ENCODE measurements around the gene XPNPEP1.

Gene XPNPEP1

GRCh38 chr10:109912335-109913281 is 10.7 kb downstream of the XPNPEP1 start:
- H3K9me3 ChIP-seq (ENCODE audit: insufficient read depth, low read length): no peaks in the 10 kb centered on the region
- no peak for DNase-seq (ENCODE audit: low read depth, low spot score)
- H3K9ac ChIP-seq (ENCODE audit: insufficient read length, low read depth): no peak overlapping the region
- TF ChIP-seq ZNF274 (IDR thresholded peaks at IDR 0.05; ENCODE audit: low read depth, low read length): no peak
- no peak for TF ChIP-seq YY1 (IDR thresholded peaks at IDR 0.05; ENCODE audit: insufficient read depth, insufficient read length)
- no peak for TF ChIP-seq SUZ12 (IDR thresholded peaks at IDR 0.05; ENCODE audit: extremely low read depth, insufficient read depth, insufficient read length)
- H3K4me1 ChIP-seq (ENCODE audit: insufficient read depth, insufficient read length): no peaks in the 10 kb centered on the region
- no peak overlapping the region for H3K4me3 ChIP-seq (ENCODE audit: insufficient read length, low read depth)
- H3K27me3 ChIP-seq (ENCODE audit: insufficient read depth, insufficient read length): no peaks in the 10 kb centered on the region
- peaks cover 15% of the 10 kb centered on the region for H3K36me3 ChIP-seq (ENCODE audit: insufficient read depth, insufficient read length, low read length)

GRCh38 chr10:109911903-109912302 is 11.4 kb downstream of the XPNPEP1 start:
- Histone ChIP-seq H3K4me3 (ENCODE audit: insufficient read length, low read depth) (no peak overlapping the region), H3K9me3 (ENCODE audit: insufficient read depth, low read length) (no peaks in the 10 kb centered on the region), H3K36me3 (ENCODE audit: insufficient read depth, insufficient read length, low read length) (peaks cover 22% of the 10 kb centered on the region), H3K27me3 (ENCODE audit: insufficient read depth, insufficient read length) (no peaks in the 10 kb centered on the region), H3K4me1 (ENCODE audit: insufficient read depth, insufficient read length) (no peaks in the 10 kb centered on the region), H3K9ac (ENCODE audit: insufficient read length, low read depth) (no peak overlapping the region)
- no peak for TF ChIP-seq ZNF274 (IDR thresholded peaks at IDR 0.05; ENCODE audit: low read depth, low read length)
- TF ChIP-seq SUZ12 (IDR thresholded peaks at IDR 0.05; ENCODE audit: extremely low read depth, insufficient read depth, insufficient read length): no peak
- TF ChIP-seq YY1 (IDR thresholded peaks at IDR 0.05; ENCODE audit: insufficient read depth, insufficient read length): no peak
- DNase-seq (ENCODE audit: low read depth, low spot score): no peak

GRCh38 chr10:109906316-109906715 is 17.0 kb downstream of the XPNPEP1 start:
- H3K36me3 ChIP-seq (ENCODE audit: insufficient read depth, insufficient read length, low read length): peaks cover 27% of the 10 kb centered on the region
- H3K9ac ChIP-seq (ENCODE audit: insufficient read length, low read depth): no peak overlapping the region
- H3K4me1 ChIP-seq (ENCODE audit: insufficient read depth, insufficient read length): no peaks in the 10 kb centered on the region
- TF ChIP-seq ZNF274 (IDR thresholded peaks at IDR 0.05; ENCODE audit: low read depth, low read length): no peak
- TF ChIP-seq SUZ12 (IDR thresholded peaks at IDR 0.05; ENCODE audit: extremely low read depth, insufficient read depth, insufficient read length): no peak
- TF ChIP-seq YY1 (IDR thresholded peaks at IDR 0.05; ENCODE audit: insufficient read depth, insufficient read length): no peak
- no peaks in the 10 kb centered on the region for H3K9me3 ChIP-seq (ENCODE audit: insufficient read depth, low read length)
- no peak for DNase-seq (ENCODE audit: low read depth, low spot score)
- no peak overlapping the region for H3K4me3 ChIP-seq (ENCODE audit: insufficient read length, low read depth)
- H3K27me3 ChIP-seq (ENCODE audit: insufficient read depth, insufficient read length): no peaks in the 10 kb centered on the region

GRCh38 chr10:109904397-109904796 is 18.9 kb downstream of the XPNPEP1 start:
- no peak for TF ChIP-seq YY1 (IDR thresholded peaks at IDR 0.05; ENCODE audit: insufficient read depth, insufficient read length)
- no peak overlapping the region for H3K9ac ChIP-seq (ENCODE audit: insufficient read length, low read depth)
- H3K4me1 ChIP-seq (ENCODE audit: insufficient read depth, insufficient read length): no peaks in the 10 kb centered on the region
- no peak overlapping the region for H3K4me3 ChIP-seq (ENCODE audit: insufficient read length, low read depth)
- no peaks in the 10 kb centered on the region for H3K9me3 ChIP-seq (ENCODE audit: insufficient read depth, low read length)
- no peak for DNase-seq (ENCODE audit: low read depth, low spot score)
- peaks cover 32% of the 10 kb centered on the region for H3K36me3 ChIP-seq (ENCODE audit: insufficient read depth, insufficient read length, low read length)
- no peaks in the 10 kb centered on the region for H3K27me3 ChIP-seq (ENCODE audit: insufficient read depth, insufficient read length)

DNA sequence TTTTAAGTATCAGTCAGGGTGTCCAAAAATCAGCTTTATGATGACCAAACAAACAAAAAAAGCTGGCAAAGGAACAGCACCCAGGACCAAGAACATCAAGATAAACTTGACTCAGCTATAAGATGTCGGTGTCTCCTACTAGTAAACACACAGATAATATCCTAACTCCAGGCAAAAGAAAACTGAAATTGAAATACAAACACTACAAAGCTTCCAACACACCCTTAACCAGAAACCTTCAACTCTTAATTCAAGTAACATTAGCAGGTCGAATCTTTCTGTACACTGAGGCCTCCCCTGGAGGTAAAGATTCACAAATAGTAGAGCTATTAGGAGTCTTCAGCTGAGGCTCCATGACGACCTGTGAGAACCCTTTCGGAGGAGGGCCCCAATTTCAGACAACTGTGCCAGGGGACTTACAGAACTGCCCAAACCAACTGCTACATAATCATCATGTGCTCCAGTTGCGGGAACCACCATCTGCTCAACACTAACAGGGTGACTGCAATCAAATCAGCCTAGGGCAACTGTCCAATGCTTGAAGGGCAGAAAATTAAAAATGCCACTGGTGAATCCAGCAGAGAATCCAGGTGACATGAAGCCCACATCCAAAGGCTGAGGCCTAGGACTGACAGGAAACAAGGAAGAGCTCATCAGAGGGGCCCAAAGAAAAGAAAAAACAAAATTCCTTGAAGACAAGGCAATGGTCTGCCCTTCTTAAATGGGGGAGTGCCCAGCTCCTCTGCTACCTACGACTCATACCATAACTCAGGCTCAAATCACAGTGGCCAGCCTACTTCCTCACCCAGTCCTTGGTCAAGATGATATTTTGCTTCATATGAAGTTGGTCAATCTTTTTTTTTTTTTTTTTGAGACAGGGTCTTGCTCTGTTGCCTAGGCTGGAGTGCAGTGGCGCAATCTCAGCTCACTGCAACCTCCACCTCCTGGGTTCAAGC is 20.0 kb downstream of the XPNPEP1 start:
- DNase-seq (ENCODE audit: low read depth, low spot score): no peak
- peaks cover 41% of the 10 kb centered on the region for H3K36me3 ChIP-seq (ENCODE audit: insufficient read depth, insufficient read length, low read length)
- TF ChIP-seq SUZ12 (IDR thresholded peaks at IDR 0.05; ENCODE audit: extremely low read depth, insufficient read depth, insufficient read length) (no peak), YY1 (IDR thresholded peaks at IDR 0.05; ENCODE audit: insufficient read depth, insufficient read length) (no peak), ZNF274 (IDR thresholded peaks at IDR 0.05; ENCODE audit: low read depth, low read length) (no peak)
- H3K9me3 ChIP-seq (ENCODE audit: insufficient read depth, low read length): no peaks in the 10 kb centered on the region
- no peak overlapping the region for H3K4me3 ChIP-seq (ENCODE audit: insufficient read length, low read depth)
- H3K4me1 ChIP-seq (ENCODE audit: insufficient read depth, insufficient read length): no peaks in the 10 kb centered on the region
- no peak overlapping the region for H3K9ac ChIP-seq (ENCODE audit: insufficient read length, low read depth)
- H3K27me3 ChIP-seq (ENCODE audit: insufficient read depth, insufficient read length): no peaks in the 10 kb centered on the region

DNA sequence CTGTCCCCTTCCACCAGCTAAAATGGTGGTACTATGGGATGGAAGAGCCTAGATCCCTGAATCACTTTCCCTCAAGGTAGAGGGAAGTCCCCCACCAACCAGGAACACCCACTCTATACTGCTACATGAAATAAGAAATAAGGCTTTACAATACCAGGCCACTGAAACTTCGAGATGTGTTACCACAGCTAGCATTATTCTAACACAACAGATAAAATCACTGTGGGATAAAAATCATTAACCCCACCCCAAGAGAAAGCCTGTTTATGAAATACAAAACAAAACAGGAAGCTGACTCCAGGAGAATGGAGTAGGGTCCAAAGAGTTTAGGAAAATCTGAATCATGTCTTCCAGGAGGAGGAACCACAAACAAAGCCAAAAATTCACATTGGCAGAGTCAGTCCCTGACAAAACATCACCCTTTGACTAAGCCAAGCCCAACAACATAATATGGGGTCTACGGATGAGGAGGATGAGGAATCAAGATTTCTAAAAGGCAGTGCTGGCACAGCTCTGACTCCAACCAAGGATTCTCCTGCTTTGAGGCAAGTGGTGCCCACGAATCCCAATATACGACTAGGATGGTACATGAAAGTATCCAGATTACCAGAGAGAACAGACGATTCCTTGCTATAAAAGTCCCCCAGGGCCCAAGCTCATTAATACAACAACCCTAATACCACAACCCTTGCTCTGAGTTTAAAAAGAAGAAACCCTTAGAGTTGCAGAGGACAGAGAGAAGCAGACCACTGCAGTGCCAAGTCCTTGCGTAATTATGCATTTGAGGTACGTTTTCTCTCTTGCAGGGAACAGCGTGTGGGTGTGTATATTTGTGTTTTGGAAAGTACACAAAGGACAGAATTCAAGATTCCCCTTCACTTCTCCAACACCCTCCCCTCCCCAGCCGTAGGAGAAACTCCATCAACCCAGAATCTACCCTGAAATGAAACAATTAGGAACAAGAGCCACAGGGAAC is 23.7 kb downstream of the XPNPEP1 start:
- H3K36me3 ChIP-seq (ENCODE audit: insufficient read depth, insufficient read length, low read length): peaks cover 27% of the 10 kb centered on the region
- H3K9ac ChIP-seq (ENCODE audit: insufficient read length, low read depth): no peak overlapping the region
- H3K4me3 ChIP-seq (ENCODE audit: insufficient read length, low read depth): no peak overlapping the region
- no peaks in the 10 kb centered on the region for H3K9me3 ChIP-seq (ENCODE audit: insufficient read depth, low read length)
- H3K4me1 ChIP-seq (ENCODE audit: insufficient read depth, insufficient read length): no peaks in the 10 kb centered on the region
- TF ChIP-seq YY1 (IDR thresholded peaks at IDR 0.05; ENCODE audit: insufficient read depth, insufficient read length): no peak
- TF ChIP-seq SUZ12 (IDR thresholded peaks at IDR 0.05; ENCODE audit: extremely low read depth, insufficient read depth, insufficient read length): no peak
- no peak for TF ChIP-seq ZNF274 (IDR thresholded peaks at IDR 0.05; ENCODE audit: low read depth, low read length)
- DNase-seq (ENCODE audit: low read depth, low spot score): no peak
- no peaks in the 10 kb centered on the region for H3K27me3 ChIP-seq (ENCODE audit: insufficient read depth, insufficient read length)
